Kidney epithelial cell (primary cell): Measurements from ENCODE around the gene ACTN3. TPM values are rescaled to one million over a fixed set of nuclear protein-coding genes. Genes with fewer than 3 reads are reported as not detected.

Source experiments
- DNase-seq: peaks from one replicate; pipeline ENCODE4 v3.0.0-alpha.2; 2010; ENCODE audit warnings: low read depth
- H3K27me3 ChIP-seq: 2 replicates; pipeline ENCODE4 v1.6.0; 2011; ENCODE audit warnings: low read length; ENCODE audit not compliant: control insufficient read depth, insufficient read depth
- H3K36me3 ChIP-seq: 2 replicates; pipeline ENCODE4 v1.5.1; 2011; ENCODE audit warnings: low read length; ENCODE audit not compliant: control insufficient read depth, insufficient read depth
- H3K4me3 ChIP-seq: 2 replicates; pipeline ENCODE4 v1.5.1; 2011; ENCODE audit warnings: low read depth, mild to moderate bottlenecking, control low read depth, low read length
- CTCF ChIP-seq: IDR thresholded peaks from 2 replicates; pipeline ENCODE4 v1.5.1; 2011; ENCODE audit warnings: mild to moderate bottlenecking, moderate library complexity, low read length, control low read depth, inconsistent platforms; ENCODE audit not compliant: insufficient read depth, poor library complexity, severe bottlenecking
- total RNA-seq: library from RNA; depleted of rRNA; stranded (reverse); fragments of >200 nt; gene quantifications from 2 replicates; pipeline ENCODE4 v1.2.3, GENCODE V29; 2015

Gene ACTN3
- total RNA-seq, 1 donor from 2014 or later = not detected

GRCh38 chr11:66593650-66594049 is 46.9 kb downstream of the ACTN3 start:
- TF ChIP-seq CTCF = no peak
- Histone ChIP-seq H3K27me3 (no peaks in the 10 kb centered on the region), H3K36me3 (no peaks in the 10 kb centered on the region), H3K4me3 (peak overlapping the region; percentile 75)
- no peak for DNase-seq

- DNase-seq = no peak
- Histone ChIP-seq H3K4me3 (no peak overlapping the region), H3K27me3 (no peaks in the 10 kb centered on the region), H3K36me3 (peaks cover 1% of the 10 kb centered on the region)
- TF ChIP-seq CTCF = no peak
Measured at GRCh38 chr11:66595245-66595904, 48.7 kb downstream of the ACTN3 start.

- DNase-seq = no peak
- H3K36me3 ChIP-seq = peaks cover 1% of the 10 kb centered on the region
- H3K4me3 ChIP-seq = no peak overlapping the region
- no peaks in the 10 kb centered on the region for H3K27me3 ChIP-seq
- TF ChIP-seq CTCF = no peak
Measured at GRCh38 chr11:66598993-66599392, 52.3 kb downstream of the ACTN3 start.

GRCh38 chr11:66600219-66600618 is 53.5 kb downstream of the ACTN3 start:
- no peaks in the 10 kb centered on the region for H3K27me3 ChIP-seq
- H3K4me3 ChIP-seq = no peak overlapping the region
- peaks cover 1% of the 10 kb centered on the region for H3K36me3 ChIP-seq
- no peak for DNase-seq
- TF ChIP-seq CTCF = no peak

GRCh38 chr11:66600631-66601233 is 54.0 kb downstream of the ACTN3 start:
- peaks cover 1% of the 10 kb centered on the region for H3K36me3 ChIP-seq
- TF ChIP-seq CTCF = no peak
- DNase-seq = no peak
- H3K27me3 ChIP-seq = no peaks in the 10 kb centered on the region
- no peak overlapping the region for H3K4me3 ChIP-seq

- H3K27me3 ChIP-seq = no peaks in the 10 kb centered on the region
- H3K4me3 ChIP-seq = no peak overlapping the region
- no peak for DNase-seq
- H3K36me3 ChIP-seq = peaks cover 1% of the 10 kb centered on the region
- TF ChIP-seq CTCF = no peak
Measured at GRCh38 chr11:66603072-66603471, 56.4 kb downstream of the ACTN3 start.
